SK-N-SH treated with all-trans-retinoic acid at 6 μM for 48 hours (cell line): ENCODE measurements around the gene ABCG2.

ENCODE experiments used
- ATAC-seq: fragments of 200-7000 bp; cut with Tn5 transposase; 3 replicates; pipeline ENCODE4 v1.9.1; 2020; ENCODE audit warnings: mild to moderate bottlenecking, moderate library complexity
- ARNTL ChIP-seq: fragments of 450-650 bp; formaldehyde crosslinking; IDR thresholded peaks from 2 replicates; pipeline ENCODE4 v1.5.0; 2020; ENCODE audit warnings: low read depth, mild to moderate bottlenecking, moderate library complexity, borderline replicate concordance
- CREB5 ChIP-seq: fragments of 250-450 bp; sonication (Bioruptor Pico); IDR thresholded peaks from 2 replicates; pipeline ENCODE4 v1.5.1; 2020; ENCODE audit warnings: low read depth, mild to moderate bottlenecking, moderate library complexity
- CSDC2 ChIP-seq: fragments of 250-450 bp; sonication (Bioruptor Pico); IDR thresholded peaks from 2 replicates; pipeline ENCODE4 v1.5.0; 2020; ENCODE audit warnings: mild to moderate bottlenecking, moderate library complexity
- CSRNP3 ChIP-seq: fragments of 250-450 bp; sonication (Bioruptor Pico); IDR thresholded peaks from 2 replicates; pipeline ENCODE4 v1.5.1; 2021; ENCODE audit warnings: mild to moderate bottlenecking, moderate library complexity
- GLIS3 ChIP-seq: fragments of 250-450 bp; sonication (Bioruptor Pico); IDR thresholded peaks from 2 replicates; pipeline ENCODE4 v1.5.0; 2020; ENCODE audit warnings: mild to moderate bottlenecking, moderate library complexity
- ISL1 ChIP-seq: fragments of 250-450 bp; sonication (Bioruptor Pico); IDR thresholded peaks from 2 replicates; pipeline ENCODE4 v2.1.2; 2022; ENCODE audit warnings: mild to moderate bottlenecking, moderate library complexity
- OSR1 ChIP-seq: fragments of 250-450 bp; sonication (Bioruptor Pico); IDR thresholded peaks from 2 replicates; pipeline ENCODE4 v1.8.0; 2022; ENCODE audit warnings: moderate library complexity, mild to moderate bottlenecking, inconsistent platforms
- POU6F1 ChIP-seq: fragments of 250-450 bp; sonication (Bioruptor Pico); IDR thresholded peaks from 2 replicates; pipeline ENCODE4 v1.8.0; 2021; ENCODE audit warnings: low read depth, mild to moderate bottlenecking, moderate library complexity, borderline replicate concordance
- PPARA ChIP-seq: fragments of 250-450 bp; sonication (Bioruptor Pico); IDR thresholded peaks from 2 replicates; pipeline ENCODE4 v1.5.0; 2020; ENCODE audit warnings: mild to moderate bottlenecking, borderline replicate concordance
- RARB ChIP-seq: fragments of 250-450 bp; sonication (Bioruptor Pico); IDR thresholded peaks from 2 replicates; pipeline ENCODE4 v1.8.0; 2021; ENCODE audit warnings: mild to moderate bottlenecking, moderate library complexity
- TCF4 ChIP-seq: fragments of 250-450 bp; sonication (Bioruptor Pico); IDR thresholded peaks from 2 replicates; pipeline ENCODE4 v1.8.0; 2021; ENCODE audit warnings: mild to moderate bottlenecking, moderate library complexity, borderline replicate concordance
- TOX ChIP-seq: fragments of 250-450 bp; sonication (Bioruptor Pico); IDR thresholded peaks from 2 replicates; pipeline ENCODE4 v1.8.0; 2021; ENCODE audit warnings: mild to moderate bottlenecking, moderate library complexity, borderline replicate concordance
- TSHZ2 ChIP-seq: fragments of 250-450 bp; sonication (Bioruptor Pico); IDR thresholded peaks from 2 replicates; pipeline ENCODE4 v1.5.0; 2020; ENCODE audit warnings: mild to moderate bottlenecking, moderate library complexity
- ZC3H10 ChIP-seq: fragments of 250-450 bp; sonication (Bioruptor Pico); IDR thresholded peaks from 2 replicates; pipeline ENCODE4 v1.5.1; 2021; ENCODE audit warnings: mild to moderate bottlenecking, moderate library complexity
- ZFP3 ChIP-seq: fragments of 250-450 bp; sonication (Bioruptor Pico); IDR thresholded peaks from 2 replicates; pipeline ENCODE4 v1.5.0; 2020; ENCODE audit warnings: mild to moderate bottlenecking, moderate library complexity
- ZFP30 ChIP-seq: fragments of 450-650 bp; formaldehyde crosslinking; IDR thresholded peaks from 2 replicates; pipeline ENCODE4 v1.5.0; 2022; ENCODE audit warnings: mild to moderate bottlenecking, moderate library complexity
- ZNF565 ChIP-seq: fragments of 450-650 bp; formaldehyde crosslinking; conservative IDR thresholded peaks from 2 replicates; pipeline ENCODE4 v1.5.0; 2020; ENCODE audit warnings: low read depth, mild to moderate bottlenecking, moderate library complexity
- ZNF70 ChIP-seq: fragments of 450-650 bp; formaldehyde crosslinking; IDR thresholded peaks from 2 replicates; pipeline ENCODE4 v1.5.0; 2020; ENCODE audit warnings: mild to moderate bottlenecking, moderate library complexity
- ZNF8 ChIP-seq: fragments of 450-650 bp; formaldehyde crosslinking; IDR thresholded peaks from 2 replicates; pipeline ENCODE4 v1.5.0; 2020; ENCODE audit warnings: mild to moderate bottlenecking, moderate library complexity

ABCG2 gene

GRCh38 chr4:88169298-88169697 lies 10.9 kb upstream of the ABCG2 start:
- no peak for TF ChIP-seq ARNTL
- no peak for TF ChIP-seq ZFP3 (CRISPR knock-in tag)
- no peak for TF ChIP-seq CSRNP3 (CRISPR knock-in tag)
- no peak for ATAC-seq

GRCh38 chr4:88166608-88167007 lies 8.2 kb upstream of the ABCG2 start:
- TF ChIP-seq RARB (CRISPR knock-in tag), result no peak
- TF ChIP-seq ZNF8, result no peak
- no peak for TF ChIP-seq TCF4 (CRISPR knock-in tag)
- no peak for TF ChIP-seq TOX (CRISPR knock-in tag)
- TF ChIP-seq CSDC2 (CRISPR knock-in tag), result no peak
- no peak for TF ChIP-seq ARNTL
- TF ChIP-seq ZC3H10, result no peak
- TF ChIP-seq PPARA, result no peak
- no peak for TF ChIP-seq ZFP3 (CRISPR knock-in tag)
- no peak for TF ChIP-seq GLIS3 (CRISPR knock-in tag)
- TF ChIP-seq ZFP30, result no peak
- no peak for TF ChIP-seq POU6F1
- TF ChIP-seq CREB5 (CRISPR knock-in tag), result no peak
- no peak for TF ChIP-seq ZNF70
- no peak for TF ChIP-seq CSRNP3 (CRISPR knock-in tag)
- TF ChIP-seq TSHZ2 (CRISPR knock-in tag), result no peak

GRCh38 chr4:88163336-88163735 lies 4.9 kb upstream of the ABCG2 start:
- no peak for ATAC-seq
- TF ChIP-seq ISL1 (no peak), ZFP30 (no peak), CSDC2 (CRISPR knock-in tag) (no peak), ZNF565 (no peak), TSHZ2 (CRISPR knock-in tag) (no peak), ZNF8 (no peak), OSR1 (no peak), ZFP3 (CRISPR knock-in tag) (no peak), PPARA (no peak), RARB (CRISPR knock-in tag) (no peak), CREB5 (CRISPR knock-in tag) (no peak), ZC3H10 (no peak), ZNF70 (no peak), ARNTL (no peak), TCF4 (CRISPR knock-in tag) (no peak)

More at GRCh38 chr4:88166608-88167007, 8.2 kb upstream of the ABCG2 start:
- ATAC-seq, result no peak
